Hindlimb muscle (tissue), 1 donor: Measurements from ENCODE around the gene KLHL33. TPM values are rescaled to one million over a fixed set of nuclear protein-coding genes. Genes with fewer than 3 reads are reported as not detected.

Source experiments
- DNase-seq: peaks from one replicate; pipeline ENCODE4 v3.0.0-alpha.2; 2013
- polyA plus RNA-seq: library from polyadenylated mRNA; unstranded; fragments of 120-200 nt; gene quantifications from one replicate; pipeline ENCODE4 v1.2.1, GENCODE V29; 2013; ENCODE audit not compliant: insufficient read length

The KLHL33 gene
- polyA plus RNA-seq, 1 donor = 0.97 TPM

GRCh38 chr14:20412876-20413743, 22.9 kb downstream of the KLHL33 start, which contains the start of gene TEP1:
Gene TEP1 (minus strand): TSS chr14:20413501. CDS start chr14:20408439, 5,062 bp downstream.
- DNase-seq = peak; percentile 85

DNA sequence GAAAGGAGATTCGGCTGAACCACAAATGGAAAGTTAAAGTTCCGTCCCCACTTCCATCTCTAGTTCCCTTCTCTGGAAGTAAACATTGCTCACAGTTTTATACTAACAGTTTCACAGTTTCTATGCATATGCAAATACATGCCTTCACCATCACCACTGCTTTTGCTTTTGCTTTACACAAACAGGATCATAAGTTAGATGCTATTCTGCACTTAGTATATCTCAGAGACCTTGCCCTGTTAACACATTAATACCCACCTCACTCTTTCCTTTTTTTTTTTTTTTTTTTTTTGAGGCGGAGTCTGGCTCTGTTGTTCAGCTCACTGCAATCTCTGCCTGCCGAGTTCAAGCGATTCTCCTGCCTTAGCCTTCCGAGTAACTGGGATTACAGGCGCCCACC, 23.6 kb downstream of the KLHL33 start:
- DNase-seq = no peak

GRCh38 chr14:20409226-20409625, 26.7 kb downstream of the KLHL33 start:
- DNase-seq = no peak

GRCh38 chr14:20403521-20403920, 32.4 kb downstream of the KLHL33 start:
- DNase-seq = no peak

GRCh38 chr14:20400965-20401593, 34.9 kb downstream of the KLHL33 start:
- no peak for DNase-seq

GRCh38 chr14:20400589-20400964, 35.4 kb downstream of the KLHL33 start:
- no peak for DNase-seq

DNA sequence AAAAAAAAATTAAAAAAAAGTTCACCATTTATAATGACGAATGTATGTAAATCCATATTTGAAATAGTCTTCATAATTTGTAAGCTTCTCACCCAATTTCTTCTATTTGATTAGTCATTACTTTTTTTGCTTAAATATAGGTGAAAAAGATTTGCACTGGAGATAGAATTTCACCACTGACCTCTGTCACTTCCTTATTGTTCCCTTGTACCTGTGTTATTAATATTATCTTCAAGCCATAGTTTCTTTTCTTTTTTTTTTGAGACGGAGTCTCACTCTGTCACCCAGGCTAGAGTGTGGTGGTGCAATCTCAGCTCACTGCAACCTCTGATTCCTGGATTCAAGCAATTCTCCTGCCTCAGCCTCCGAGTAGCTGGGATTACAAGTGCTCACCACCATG, 38.5 kb downstream of the KLHL33 start:
- no peak for DNase-seq

DNA sequence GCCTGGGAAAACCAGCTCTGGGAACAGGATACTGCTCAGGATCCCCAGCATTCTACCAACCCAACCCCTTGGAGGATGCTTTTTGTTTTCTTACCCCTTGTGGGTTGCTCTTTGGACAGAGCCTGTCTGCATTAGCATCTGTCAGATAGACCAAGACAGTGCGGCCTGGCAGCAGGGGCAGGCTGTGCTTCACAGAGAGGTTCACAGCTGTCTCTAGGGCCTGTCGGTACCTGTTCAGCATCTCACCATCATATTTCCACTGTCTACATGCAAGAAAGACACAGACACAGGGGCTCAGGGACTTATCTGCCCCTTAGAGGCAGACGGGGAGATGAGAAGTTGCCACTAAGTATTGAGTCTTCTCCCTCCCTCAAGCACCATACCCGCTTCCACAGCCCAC, 44.5 kb downstream of the KLHL33 start:
- no peak for DNase-seq

DNA sequence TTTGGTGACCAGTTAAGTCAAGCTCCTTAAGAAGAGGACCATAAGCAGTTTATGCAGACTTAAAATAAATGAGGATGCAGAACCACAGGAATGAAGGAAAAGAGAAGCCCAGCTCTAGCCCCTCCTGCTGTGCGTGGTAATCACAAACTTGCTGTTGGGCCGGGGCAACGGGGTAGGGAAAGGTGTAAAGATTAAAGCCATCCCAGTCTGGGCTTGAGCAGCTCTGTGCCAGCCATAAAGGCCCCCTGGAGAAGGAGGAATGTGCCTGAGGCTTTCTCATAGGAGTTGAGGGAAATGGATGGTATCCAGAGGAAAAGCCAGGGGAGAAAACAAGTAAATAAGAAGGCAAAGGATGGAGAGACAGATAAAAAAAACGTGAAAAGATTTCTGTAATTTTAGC, 47.8 kb downstream of the KLHL33 start:
- DNase-seq = no peak

- DNase-seq = no peak
Observed at GRCh38 chr14:20387576-20387975, 48.4 kb downstream of the KLHL33 start.

- no peak for DNase-seq
Observed at GRCh38 chr14:20386276-20386855, 49.6 kb downstream of the KLHL33 start.

- DNase-seq = no peak
Observed at GRCh38 chr14:20384886-20385285, 51.1 kb downstream of the KLHL33 start.

GRCh38 chr14:20384321-20384720, 51.6 kb downstream of the KLHL33 start:
- no peak for DNase-seq

GRCh38 chr14:20383636-20384035, 52.3 kb downstream of the KLHL33 start:
- DNase-seq = no peak

DNA sequence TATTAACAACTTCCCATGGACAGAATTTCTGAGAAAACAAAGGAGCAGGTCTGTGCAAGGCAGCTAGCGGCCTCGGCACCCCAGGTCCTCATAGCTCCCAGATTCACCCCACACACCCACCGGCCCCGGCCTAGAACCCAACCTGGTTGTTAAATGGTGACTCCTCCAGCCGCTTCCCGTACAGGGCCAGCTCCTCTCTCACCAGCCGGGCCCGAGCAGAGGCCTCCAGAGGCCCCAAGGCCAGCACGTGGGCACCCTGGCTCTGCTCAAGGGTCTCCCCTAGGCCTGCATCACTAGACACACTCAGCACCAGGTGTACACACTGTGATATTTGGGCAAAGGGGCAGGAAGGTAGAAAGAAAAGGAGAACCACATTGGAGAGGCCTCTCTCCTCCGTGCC, 52.9 kb downstream of the KLHL33 start:
- no peak for DNase-seq

DNA sequence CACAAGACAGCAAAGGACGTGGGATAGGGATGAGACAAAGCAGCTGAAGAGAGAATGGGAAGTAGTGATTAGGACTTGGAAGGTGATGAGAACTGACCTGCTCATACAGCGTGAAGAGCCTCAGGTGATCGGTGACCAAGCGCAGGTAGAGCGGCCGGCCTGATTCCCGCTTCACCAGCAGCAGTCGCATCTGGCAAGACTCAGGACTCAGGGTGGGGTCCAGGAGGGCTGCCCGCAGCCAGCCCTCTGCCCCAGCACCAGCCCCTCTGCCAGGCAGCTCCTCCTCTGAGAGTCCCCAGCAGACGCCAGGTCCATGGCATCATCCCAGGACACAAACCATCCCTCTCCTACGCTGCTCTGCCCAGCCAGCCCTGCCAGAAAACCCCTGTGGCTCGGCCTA, 53.4 kb downstream of the KLHL33 start:
- DNase-seq = no peak

GRCh38 chr14:20381341-20381740, 54.6 kb downstream of the KLHL33 start:
- no peak for DNase-seq

GRCh38 chr14:20380681-20381080, 55.3 kb downstream of the KLHL33 start:
- DNase-seq = no peak

DNA sequence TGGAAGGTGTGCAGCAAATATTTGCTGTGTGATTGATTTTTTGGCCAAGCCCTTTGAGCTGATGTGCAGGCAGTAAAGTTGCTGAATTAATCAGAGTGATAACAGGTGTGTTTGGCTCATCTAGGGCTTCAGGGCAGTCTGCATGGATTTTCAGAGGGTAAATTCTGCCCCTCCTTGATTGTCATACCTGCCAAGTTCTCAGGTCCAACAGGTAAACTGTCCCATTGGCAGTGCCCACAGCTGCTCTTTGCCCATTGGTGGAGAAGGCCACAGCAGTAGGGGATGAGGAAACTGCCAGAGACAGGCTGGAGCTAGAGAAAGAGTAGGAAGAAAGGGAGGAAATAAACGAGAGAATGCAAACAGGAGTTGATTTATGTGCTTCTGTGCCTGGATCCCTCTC, 56.2 kb downstream of the KLHL33 start:
- DNase-seq = no peak

- DNase-seq = no peak
Observed at GRCh38 chr14:20377171-20377570, 58.8 kb downstream of the KLHL33 start.

GRCh38 chr14:20376071-20376588, 59.8 kb downstream of the KLHL33 start:
- DNase-seq = no peak
